ENCODE measurements around the gene CAMTA1.
"Not testable (repeated sequence)": the region's sequence is repeated elsewhere in the genome, so short reads cannot be mapped to it uniquely, and the experiment has no call there.

The CAMTA1 gene

GRCh38 chr1:7147581-7148282 lies 362.5 kb downstream of the CAMTA1 start:
- H3K4me1 Mint-ChIP-seq; ATAC-seq; DNase-seq (ENCODE audit: low spot score in 2 of 2); H3K36me3 Mint-ChIP-seq; H3K27ac Mint-ChIP-seq; H3K4me3 Mint-ChIP-seq; H3K9me3 Mint-ChIP-seq: not testable (repeated sequence)

DNA sequence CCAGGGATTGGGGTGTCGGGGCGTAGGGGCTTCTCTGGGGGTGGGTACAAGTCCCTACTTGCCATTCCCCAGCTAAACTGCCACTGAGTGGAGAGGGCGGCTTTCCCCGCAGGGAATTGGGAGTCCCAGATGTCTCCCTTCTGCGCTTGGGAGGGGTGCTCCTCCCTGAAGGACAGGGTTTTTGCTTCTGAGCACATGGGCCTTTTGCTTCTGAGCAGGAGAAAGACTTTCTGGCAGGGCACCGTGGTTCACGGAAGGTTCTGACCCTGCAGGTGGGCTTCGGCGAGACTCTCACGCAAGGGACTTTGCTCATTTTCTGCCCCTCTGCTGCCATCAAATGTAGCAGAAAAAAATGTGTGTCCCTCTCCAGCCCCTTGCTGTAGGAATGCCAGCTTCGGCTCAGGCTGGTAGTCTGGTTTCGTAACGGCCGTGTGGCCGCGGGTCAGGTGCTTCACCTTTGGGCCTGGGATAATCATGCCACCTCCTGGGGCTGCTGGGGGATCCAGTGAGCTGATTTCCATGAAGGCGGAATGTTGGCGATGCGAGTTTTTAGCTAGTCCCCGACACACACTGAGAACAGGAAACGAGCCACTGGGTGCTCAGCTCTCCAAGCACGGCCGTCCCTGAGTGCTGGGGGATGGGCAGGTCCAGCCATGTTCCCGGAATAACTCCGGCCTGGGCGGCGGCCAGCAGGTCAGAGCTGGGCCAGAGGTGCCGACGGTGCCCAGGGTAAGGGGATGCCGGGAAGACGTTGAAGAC lies 364.0 kb downstream of the CAMTA1 start:
- Mint-ChIP-seq H3K9me3 (no peaks in the 10 kb centered on the region), H3K4me1 (no peaks in the 10 kb centered on the region), H3K27ac (no peak overlapping the region), H3K36me3 (no peaks in the 10 kb centered on the region), H3K4me3 (no peak overlapping the region)
- DNase-seq (ENCODE audit: low spot score in 2 of 2) (no peak), ATAC-seq (no peak)

- Mint-ChIP-seq H3K36me3 (no peaks in the 10 kb centered on the region), H3K4me1 (no peaks in the 10 kb centered on the region), H3K9me3 (no peaks in the 10 kb centered on the region), H3K4me3 (no peak overlapping the region), H3K27ac (no peak overlapping the region)
- DNase-seq (ENCODE audit: low spot score in 2 of 2) (no peak), ATAC-seq (no peak)
These were observed 365.5 kb downstream of the CAMTA1 start for GRCh38 chr1:7150724-7151280.

DNA sequence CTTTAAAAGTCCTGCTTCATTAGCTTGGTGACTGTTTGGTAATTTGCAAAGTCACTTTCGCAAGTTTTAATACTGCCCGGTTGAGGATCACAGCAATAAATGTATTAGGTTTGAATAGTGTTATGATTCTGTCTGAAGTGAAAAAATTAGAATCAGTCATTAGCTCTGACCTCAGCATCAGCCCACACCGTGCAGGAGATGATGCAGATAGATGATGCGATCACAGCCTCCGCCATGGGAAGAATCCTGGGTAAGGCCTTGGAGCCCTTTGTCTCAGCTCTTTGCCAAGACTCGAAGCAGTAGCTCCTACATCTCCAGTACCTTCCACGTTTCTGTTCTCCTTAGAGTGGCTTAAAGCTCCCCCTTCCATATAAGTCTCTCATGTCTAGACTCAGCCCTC lies 366.7 kb downstream of the CAMTA1 start:
- Mint-ChIP-seq H3K4me1 (no peaks in the 10 kb centered on the region), H3K27ac (no peak overlapping the region), H3K9me3 (no peaks in the 10 kb centered on the region), H3K4me3 (no peak overlapping the region), H3K36me3 (no peaks in the 10 kb centered on the region)
- DNase-seq (ENCODE audit: low spot score in 2 of 2) (no peak), ATAC-seq (no peak)

DNA sequence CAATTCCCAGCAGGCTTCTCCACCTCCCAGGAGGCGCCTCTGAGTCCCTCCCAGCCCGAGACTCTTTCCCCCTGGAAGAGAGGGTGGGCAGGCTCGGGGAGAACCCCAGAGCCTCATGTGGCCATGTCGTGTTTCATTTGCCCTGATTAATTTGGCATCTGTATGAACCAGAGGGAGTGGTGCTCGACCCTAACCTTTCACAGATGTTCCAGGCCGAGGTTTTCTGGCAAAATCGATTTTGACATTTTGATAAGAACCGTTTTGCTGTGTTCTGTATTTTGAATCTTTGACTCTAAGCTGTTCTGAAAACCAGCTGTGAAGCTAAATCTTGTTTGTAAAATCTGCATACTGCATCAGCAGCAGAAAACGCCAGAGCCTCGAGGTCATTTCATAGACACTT lies 367.4 kb downstream of the CAMTA1 start:
- Mint-ChIP-seq H3K4me3 (no peak overlapping the region), H3K9me3 (no peaks in the 10 kb centered on the region), H3K36me3 (no peaks in the 10 kb centered on the region), H3K27ac (no peak overlapping the region), H3K4me1 (no peaks in the 10 kb centered on the region)
- ATAC-seq (no peak), DNase-seq (ENCODE audit: low spot score in 2 of 2) (no peak)

- H3K4me1 Mint-ChIP-seq, result no peaks in the 10 kb centered on the region
- no peaks in the 10 kb centered on the region for H3K36me3 Mint-ChIP-seq
- H3K9me3 Mint-ChIP-seq, result no peaks in the 10 kb centered on the region
- DNase-seq (ENCODE audit: low spot score in 2 of 2), result no peak
- H3K4me3 Mint-ChIP-seq, result no peak overlapping the region
- ATAC-seq, result no peak
- no peak overlapping the region for H3K27ac Mint-ChIP-seq
These were observed 368.2 kb downstream of the CAMTA1 start for GRCh38 chr1:7153464-7153863.

- Mint-ChIP-seq H3K4me1 (no peaks in the 10 kb centered on the region), H3K4me3 (no peak overlapping the region), H3K9me3 (peaks cover 14% of the 10 kb centered on the region), H3K27ac (no peak overlapping the region), H3K36me3 (no peaks in the 10 kb centered on the region)
- ATAC-seq (no peak), DNase-seq (ENCODE audit: low spot score in 2 of 2) (no peak)
These were observed 374.0 kb downstream of the CAMTA1 start for GRCh38 chr1:7159116-7159781.

DNA sequence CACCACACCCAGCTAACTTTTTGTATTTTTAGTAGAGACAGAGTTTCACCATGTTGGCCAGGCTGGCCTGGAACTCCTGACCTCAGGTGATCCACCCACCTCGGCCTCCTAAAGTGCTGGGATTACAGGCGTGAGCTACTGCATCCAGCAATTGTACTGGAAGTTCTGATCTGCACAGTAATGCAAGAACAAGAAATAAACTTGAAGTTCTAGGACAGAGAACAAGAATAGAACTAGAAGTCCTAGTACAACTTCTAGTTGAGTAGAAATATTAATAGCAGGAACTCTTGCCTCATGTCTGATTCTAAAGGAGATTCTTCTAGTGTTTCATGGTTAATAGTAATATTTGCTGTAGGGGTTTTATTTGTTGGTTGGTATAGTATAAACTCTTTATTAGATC lies 383.3 kb downstream of the CAMTA1 start:
- H3K4me3 Mint-ChIP-seq; H3K27ac Mint-ChIP-seq; DNase-seq (ENCODE audit: low spot score in 2 of 2); H3K9me3 Mint-ChIP-seq; H3K4me1 Mint-ChIP-seq; H3K36me3 Mint-ChIP-seq; ATAC-seq: not testable (repeated sequence)

- H3K36me3 Mint-ChIP-seq, result no peaks in the 10 kb centered on the region
- ATAC-seq, result no peak
- H3K9me3 Mint-ChIP-seq, result no peaks in the 10 kb centered on the region
- H3K4me1 Mint-ChIP-seq, result no peaks in the 10 kb centered on the region
- no peak overlapping the region for H3K27ac Mint-ChIP-seq
- no peak overlapping the region for H3K4me3 Mint-ChIP-seq
- no peak for DNase-seq (ENCODE audit: low spot score in 2 of 2)
These were observed 385.9 kb downstream of the CAMTA1 start for GRCh38 chr1:7171168-7171567.

DNA sequence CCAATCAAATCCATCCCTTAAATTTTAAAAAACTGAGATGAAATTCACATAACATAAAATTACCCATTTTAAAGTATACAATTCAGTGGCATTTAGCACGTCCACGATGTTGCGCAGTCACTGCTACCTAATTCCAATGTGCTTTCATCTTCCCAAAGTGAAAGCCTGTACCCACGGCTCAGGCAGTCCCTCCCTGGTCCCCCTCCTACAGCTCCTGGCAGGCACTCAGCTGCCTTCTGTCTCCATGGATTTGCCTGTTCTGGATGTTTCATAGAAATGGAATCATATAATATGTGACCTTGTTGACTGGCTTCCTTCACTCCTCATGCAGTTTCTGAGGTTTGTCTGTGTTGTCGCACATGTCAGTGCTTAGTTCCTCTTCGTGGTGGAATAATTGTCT lies 386.3 kb downstream of the CAMTA1 start:
- ATAC-seq, result no peak
- no peak for DNase-seq (ENCODE audit: low spot score in 2 of 2)
- H3K4me3 Mint-ChIP-seq, result no peak overlapping the region
- H3K27ac Mint-ChIP-seq, result no peak overlapping the region
- no peaks in the 10 kb centered on the region for H3K4me1 Mint-ChIP-seq
- H3K9me3 Mint-ChIP-seq, result no peaks in the 10 kb centered on the region
- H3K36me3 Mint-ChIP-seq, result no peaks in the 10 kb centered on the region

DNA sequence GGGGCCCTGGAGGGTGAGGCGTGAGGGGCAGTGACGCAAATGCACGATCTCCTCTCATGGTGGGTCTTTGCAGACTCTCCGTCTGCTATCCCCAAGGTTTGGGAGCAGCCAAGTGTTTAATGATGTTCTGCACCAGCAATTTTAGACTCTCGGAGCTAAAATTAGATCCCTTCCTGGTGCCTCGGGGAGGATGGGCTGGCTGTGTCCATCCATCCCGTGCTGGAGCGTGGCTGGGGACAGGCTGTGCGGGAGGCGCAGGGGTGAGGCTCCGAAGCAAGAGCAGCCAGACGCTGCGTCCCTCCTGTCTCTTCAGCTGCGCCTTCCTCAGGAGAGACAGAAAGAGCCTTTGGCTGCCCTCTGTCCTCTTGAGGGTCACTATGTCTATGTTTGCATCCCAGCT lies 387.6 kb downstream of the CAMTA1 start:
- Mint-ChIP-seq H3K9me3 (peaks cover 2% of the 10 kb centered on the region), H3K4me1 (peaks cover 4% of the 10 kb centered on the region), H3K27ac (no peak overlapping the region), H3K4me3 (no peak overlapping the region), H3K36me3 (no peaks in the 10 kb centered on the region)
- DNase-seq (ENCODE audit: low spot score in 2 of 2), result no peak
- ATAC-seq, result no peak

DNA sequence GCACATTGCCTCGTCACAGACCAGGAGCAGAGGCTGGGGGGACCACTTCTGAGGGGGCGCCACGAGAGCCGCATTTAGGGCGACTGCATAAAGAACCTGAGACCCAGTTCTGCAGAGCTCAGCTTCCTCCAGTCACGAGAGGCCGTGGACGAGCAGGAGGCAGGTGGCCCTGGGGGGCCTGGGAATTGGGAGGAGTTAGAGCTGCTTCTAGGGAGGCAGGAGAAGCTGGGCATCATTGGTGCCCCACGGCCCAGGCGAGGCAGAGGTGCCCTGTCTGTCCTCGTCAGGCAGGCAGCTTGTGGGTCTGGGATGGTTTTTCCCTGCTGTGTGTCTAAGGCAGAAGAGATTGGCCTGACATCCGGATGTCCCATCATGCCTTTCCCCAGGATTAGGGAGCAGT lies 389.3 kb downstream of the CAMTA1 start:
- peaks cover 7% of the 10 kb centered on the region for H3K9me3 Mint-ChIP-seq
- no peak overlapping the region for H3K27ac Mint-ChIP-seq
- H3K4me1 Mint-ChIP-seq, result peaks cover 9% of the 10 kb centered on the region
- H3K36me3 Mint-ChIP-seq, result no peaks in the 10 kb centered on the region
- ATAC-seq, result no peak
- no peak overlapping the region for H3K4me3 Mint-ChIP-seq
- no peak for DNase-seq (ENCODE audit: low spot score in 2 of 2)

DNA sequence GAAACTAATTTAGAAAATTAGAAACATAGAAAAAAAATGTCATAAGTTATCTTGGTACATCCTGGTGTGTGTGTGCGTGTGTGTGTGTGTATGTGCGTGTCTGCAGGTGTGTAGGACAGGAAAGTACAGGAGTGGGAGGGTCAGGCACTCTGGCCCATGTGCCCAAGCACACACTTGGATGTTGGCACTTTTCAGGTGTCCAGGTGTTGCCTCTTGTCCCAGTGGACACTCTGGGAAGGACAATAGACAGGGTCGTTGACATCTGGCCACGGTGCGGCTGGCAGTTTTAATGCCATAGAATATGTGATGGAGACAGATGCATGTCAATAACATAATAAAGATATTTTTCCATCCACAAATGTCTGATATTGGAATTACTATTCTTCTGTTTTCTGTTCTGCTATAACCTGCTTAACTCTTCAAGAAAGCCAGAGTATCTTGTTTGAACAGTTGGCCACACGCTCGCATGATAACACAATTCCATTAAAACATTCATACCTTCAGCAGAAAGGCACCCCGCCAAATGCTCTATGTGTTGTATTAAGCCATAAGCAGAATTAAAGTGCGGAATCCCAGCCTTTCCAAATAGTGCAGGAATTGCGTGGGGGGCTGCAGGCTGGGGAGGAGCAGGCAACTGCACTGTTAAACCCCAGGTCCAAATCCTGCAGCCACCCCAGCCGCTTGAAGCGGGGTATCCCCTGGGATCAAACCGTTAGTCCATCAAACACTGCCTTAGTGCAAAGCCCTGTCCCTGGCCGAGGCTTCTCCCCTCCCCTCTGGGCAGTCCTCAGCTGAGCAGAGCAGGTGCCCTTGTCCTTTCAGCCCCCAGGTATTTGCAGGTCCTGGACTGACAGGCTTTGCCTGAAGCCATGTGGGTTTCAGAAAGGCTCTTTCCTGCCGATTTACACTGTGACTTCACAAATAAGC lies 390.0 kb downstream of the CAMTA1 start:
- H3K4me3 Mint-ChIP-seq, result no peak overlapping the region
- no peak for DNase-seq (ENCODE audit: low spot score in 2 of 2)
- no peak for ATAC-seq

GRCh38 chr1:7177021-7177420 lies 391.8 kb downstream of the CAMTA1 start:
- DNase-seq (ENCODE audit: low spot score in 2 of 2), result no peak
- Mint-ChIP-seq H3K36me3 (no peaks in the 10 kb centered on the region), H3K4me3 (no peak overlapping the region), H3K9me3 (peaks cover 10% of the 10 kb centered on the region), H3K4me1 (peaks cover 9% of the 10 kb centered on the region), H3K27ac (no peak overlapping the region)
- no peak for ATAC-seq

More for the DNA sequence above, 390.0 kb downstream of the CAMTA1 start:
- Mint-ChIP-seq H3K27ac (no peak overlapping the region), H3K9me3 (peaks cover 10% of the 10 kb centered on the region), H3K4me1 (peaks cover 9% of the 10 kb centered on the region), H3K36me3 (no peaks in the 10 kb centered on the region)
